Brain microvascular endothelial cell (primary cell): ENCODE results near the gene SALL3.
"Not testable (repeated sequence)": the region's sequence is repeated elsewhere in the genome, so short reads cannot be mapped to it uniquely, and the experiment has no call there.

Experiments used
- DNase-seq: peaks from one replicate; pipeline ENCODE4 v3.0.0-alpha.2; 2020
- H3K27ac ChIP-seq: fragments of 250-450 bp; sonication (Bioruptor Pico); 2 replicates; pipeline ENCODE4 v1.5.1; 2020; ENCODE audit warnings: mild to moderate bottlenecking, moderate library complexity
- H3K27me3 ChIP-seq: fragments of 250-450 bp; sonication (Bioruptor Pico); replicated peaks from 2 replicates; pipeline ENCODE4 v1.5.1; 2020; ENCODE audit warnings: mild to moderate bottlenecking
- H3K36me3 ChIP-seq: fragments of 250-450 bp; sonication (Bioruptor Pico); replicated peaks from 2 replicates; pipeline ENCODE4 v1.5.1; 2020; ENCODE audit warnings: mild to moderate bottlenecking
- H3K4me3 ChIP-seq: 2 replicates; pipeline ENCODE4 v1.5.1; 2011; ENCODE audit warnings: low read depth, mild to moderate bottlenecking, control low read depth, low read length, moderate library complexity
- in situ Hi-C: cut with HindIII; loops from 2 replicates; pipeline ENCODE4 v1.10.0; 2017; ENCODE audit warnings: low sequenced_read_pairs, low pct_ligation_motif_present
- TF ChIP-seq, protein P1 (sequence below): IDR thresholded peaks from 2 replicates; pipeline ENCODE4 v1.5.1; 2011; ENCODE audit warnings: low read depth, mild to moderate bottlenecking, moderate library complexity, low read length, control low read depth, inconsistent platforms; ENCODE audit errors: missing control alignments

The SALL3 gene

GRCh38 chr18:78955051-78955450 lies 24.6 kb upstream of the SALL3 start:
- no peaks in the 10 kb centered on the region for H3K36me3 ChIP-seq
- H3K27ac ChIP-seq = no peak overlapping the region
- DNase-seq = no peak
- H3K4me3 ChIP-seq = no peak overlapping the region
- no peaks in the 10 kb centered on the region for H3K27me3 ChIP-seq
- in situ Hi-C loops = no loop called here
- TF ChIP-seq, protein P1, sequence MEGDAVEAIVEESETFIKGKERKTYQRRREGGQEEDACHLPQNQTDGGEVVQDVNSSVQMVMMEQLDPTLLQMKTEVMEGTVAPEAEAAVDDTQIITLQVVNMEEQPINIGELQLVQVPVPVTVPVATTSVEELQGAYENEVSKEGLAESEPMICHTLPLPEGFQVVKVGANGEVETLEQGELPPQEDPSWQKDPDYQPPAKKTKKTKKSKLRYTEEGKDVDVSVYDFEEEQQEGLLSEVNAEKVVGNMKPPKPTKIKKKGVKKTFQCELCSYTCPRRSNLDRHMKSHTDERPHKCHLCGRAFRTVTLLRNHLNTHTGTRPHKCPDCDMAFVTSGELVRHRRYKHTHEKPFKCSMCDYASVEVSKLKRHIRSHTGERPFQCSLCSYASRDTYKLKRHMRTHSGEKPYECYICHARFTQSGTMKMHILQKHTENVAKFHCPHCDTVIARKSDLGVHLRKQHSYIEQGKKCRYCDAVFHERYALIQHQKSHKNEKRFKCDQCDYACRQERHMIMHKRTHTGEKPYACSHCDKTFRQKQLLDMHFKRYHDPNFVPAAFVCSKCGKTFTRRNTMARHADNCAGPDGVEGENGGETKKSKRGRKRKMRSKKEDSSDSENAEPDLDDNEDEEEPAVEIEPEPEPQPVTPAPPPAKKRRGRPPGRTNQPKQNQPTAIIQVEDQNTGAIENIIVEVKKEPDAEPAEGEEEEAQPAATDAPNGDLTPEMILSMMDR = no peak

- no peak for DNase-seq
- in situ Hi-C loops = no loop called here
- no peak overlapping the region for H3K27ac ChIP-seq
- H3K36me3 ChIP-seq = no peaks in the 10 kb centered on the region
- H3K27me3 ChIP-seq = no peaks in the 10 kb centered on the region
- no peak overlapping the region for H3K4me3 ChIP-seq
- TF ChIP-seq, protein P1 = no peak
These were observed 22.5 kb upstream of the SALL3 start for GRCh38 chr18:78957140-78957539.

DNA sequence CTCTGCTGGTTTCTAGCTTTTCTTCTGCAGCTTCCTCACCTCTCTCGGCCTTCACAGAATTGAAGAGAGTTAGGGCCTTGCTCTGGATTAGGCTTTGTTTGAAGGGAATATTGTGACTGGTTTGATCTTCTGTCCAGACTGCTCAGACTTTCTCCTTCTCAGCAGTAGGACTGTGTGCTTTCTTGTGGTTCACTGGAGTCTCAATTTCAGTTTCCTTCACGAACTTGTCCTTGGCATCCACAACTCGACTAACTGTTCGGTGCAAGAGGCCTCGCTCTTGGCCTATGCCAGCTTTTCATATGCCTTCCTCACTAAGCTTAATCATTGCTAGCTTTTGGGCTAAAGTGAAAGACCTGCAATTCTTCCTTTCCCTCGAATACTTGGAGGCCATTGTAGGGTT lies 18.9 kb upstream of the SALL3 start:
- in situ Hi-C loops = no loop called here
- Histone ChIP-seq H3K4me3 (no peak overlapping the region), H3K36me3 (no peaks in the 10 kb centered on the region), H3K27me3 (no peaks in the 10 kb centered on the region), H3K27ac (no peak overlapping the region)
- TF ChIP-seq, protein P1 = no peak
- DNase-seq = no peak

GRCh38 chr18:78962098-78962497 lies 17.5 kb upstream of the SALL3 start:
- H3K4me3 ChIP-seq = no peak overlapping the region
- no peak overlapping the region for H3K27ac ChIP-seq
- H3K27me3 ChIP-seq = no peaks in the 10 kb centered on the region
- in situ Hi-C loops = no loop called here
- TF ChIP-seq, protein P1 = no peak
- no peak for DNase-seq
- no peaks in the 10 kb centered on the region for H3K36me3 ChIP-seq

- H3K27ac ChIP-seq, in situ Hi-C loops, DNase-seq, H3K36me3 ChIP-seq, H3K4me3 ChIP-seq, H3K27me3 ChIP-seq: not testable (repeated sequence)
These were observed 14.9 kb upstream of the SALL3 start for GRCh38 chr18:78964727-78965126.

DNA sequence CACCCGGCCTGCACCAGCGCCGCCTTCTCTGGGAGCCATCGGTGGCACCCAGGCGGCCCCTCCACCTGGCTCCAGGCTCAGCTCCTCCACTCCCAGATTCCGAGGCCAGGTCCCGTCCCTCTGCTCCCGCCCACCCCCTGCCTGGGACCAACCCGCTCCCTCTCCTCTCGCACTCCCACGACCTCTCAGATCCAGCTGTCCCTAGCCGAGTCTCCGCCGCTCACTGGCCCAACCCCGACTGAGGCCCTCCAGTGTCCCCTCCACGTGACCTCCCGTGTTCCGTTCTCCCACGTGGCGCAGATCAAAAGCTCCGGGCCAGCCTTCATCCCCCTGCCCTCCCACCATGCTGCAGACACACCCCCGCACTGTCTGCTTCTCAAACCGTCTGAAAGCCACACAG lies 14.4 kb upstream of the SALL3 start:
- no peak for DNase-seq
- H3K27me3 ChIP-seq = no peaks in the 10 kb centered on the region
- H3K4me3 ChIP-seq = no peak overlapping the region
- no peak overlapping the region for H3K27ac ChIP-seq
- in situ Hi-C loops = no loop called here
- H3K36me3 ChIP-seq = no peaks in the 10 kb centered on the region
- TF ChIP-seq, protein P1 = no peak
